GM12878 (cell line): ENCODE data around the gene WDFY4. TPM values are rescaled to one million over a fixed set of nuclear protein-coding genes. Genes with fewer than 3 reads are reported as not detected.
A peak's percentile ranks its signal among the peaks of the same experiment; 100 is the strongest.

Experiments
- ATAC-seq: fragments of 200-7000 bp; cut with Tn5 transposase; 3 replicates; pipeline ENCODE4 v1.9.1; 2020; ENCODE audit warnings: mild to moderate bottlenecking, moderate library complexity
- Bru-seq: library from RNA; stranded (reverse); fragments of 400-500 nt; gene quantifications from one replicate; lab custom pipeline; 2021; lab: Mats Ljungman, UMichigan
- BruChase-seq, 2 experiments: library from RNA; stranded (reverse); fragments of 400-500 nt; gene quantifications; one replicate each; lab custom pipeline; 2021; lab: Mats Ljungman, UMichigan
- BruUV-seq: library from RNA; stranded (reverse); fragments of 400-500 nt; replicated peaks from 2 replicates; lab custom pipeline; 2021; lab: Mats Ljungman, UMichigan
- CTCF ChIA-PET: fragments of 300-600 bp; sonication (Branson Sonifier 250); formaldehyde crosslinking; extraction: SDS; loops from one replicate; lab custom pipeline; 2021; ENCODE audit warnings: inconsistent platforms; lab: Yijun Ruan, JAX
- POLR2A ChIA-PET: fragments of 350-600 bp; formaldehyde crosslinking; extraction: SDS; loops from one replicate; lab custom pipeline; 2021; ENCODE audit warnings: inconsistent platforms; lab: Charles Lee
- RAD21 ChIA-PET: fragments of 300-600 bp; sonication (Branson Sonifier 250); formaldehyde crosslinking; loops from one replicate; lab custom pipeline; 2023; ENCODE audit warnings: antibody characterized with exemption; ENCODE audit not compliant: unreplicated experiment; lab: Charles Lee
- SMC1A ChIA-PET: fragments of 300-600 bp; sonication (Branson Sonifier 250); formaldehyde crosslinking; loops from one replicate; lab custom pipeline; 2023; ENCODE audit not compliant: unreplicated experiment, uncharacterized antibody; lab: Charles Lee
- DNase-seq: peaks from one replicate; pipeline ENCODE4 v3.0.0-alpha.2; 2011; ENCODE audit warnings: low read depth, low spot score
- FAIRE-seq: peaks from 3 replicates; lab custom pipeline; 2011; peaks lifted over from hg19 to GRCh38; lab: Jason Lieb, UNC
- H2AFZ ChIP-seq: 2 replicates; pipeline ENCODE4 v1.6.0; 2011; ENCODE audit warnings: low read depth, low read length, control low read depth; ENCODE audit not compliant: control insufficient read depth
- H3K27ac ChIP-seq: 2 replicates; pipeline ENCODE4 v1.5.1; 2011; ENCODE audit warnings: control low read depth; ENCODE audit not compliant: control insufficient read depth, insufficient read depth
- H3K27me3 ChIP-seq, 2 experiments: replicated peaks in 1 of 2; 2 replicates each; pipeline versions ENCODE4 v1.6.0 to v1.6.1; 2011; ENCODE audit warnings: low read length in 1 of 2; ENCODE audit not compliant: control insufficient read depth in 2 of 2, insufficient read depth in 2 of 2
- H3K36me3 ChIP-seq, 2 experiments: 2 replicates each; pipeline ENCODE4 v1.5.1; 2011; ENCODE audit warnings: low read length in 1 of 2; ENCODE audit not compliant: control insufficient read depth in 2 of 2, insufficient read depth in 2 of 2
- H3K4me1 ChIP-seq: 2 replicates; pipeline ENCODE4 v1.6.1; 2011; ENCODE audit warnings: mild to moderate bottlenecking, low read length, moderate library complexity, mixed read lengths; ENCODE audit not compliant: control insufficient read depth, insufficient read depth
- H3K4me2 ChIP-seq: 2 replicates; pipeline ENCODE4 v1.6.0; 2011; ENCODE audit warnings: control low read depth; ENCODE audit not compliant: control insufficient read depth, insufficient read depth
- H3K4me3 ChIP-seq: fragments of 200-600 bp; sonication (generic); 2 replicates; pipeline ENCODE4 v1.5.1; 2016
- H3K79me2 ChIP-seq: 2 replicates; pipeline ENCODE4 v1.6.0; 2011; ENCODE audit warnings: low read length; ENCODE audit not compliant: control insufficient read depth, insufficient read depth
- H3K9ac ChIP-seq: 2 replicates; pipeline ENCODE4 v1.8.0; 2011; ENCODE audit warnings: low read length, control low read depth, mixed read lengths; ENCODE audit not compliant: control insufficient read depth, insufficient read depth
- H3K9me3 ChIP-seq: replicated peaks from 3 replicates; pipeline ENCODE4 v1.5.1; 2011; ENCODE audit warnings: mild to moderate bottlenecking, low read length; ENCODE audit not compliant: control insufficient read depth, insufficient read depth
- H4K20me1 ChIP-seq: 2 replicates; pipeline ENCODE4 v1.6.0; 2011; ENCODE audit not compliant: control insufficient read depth, insufficient read depth
- HDAC2 ChIP-seq: fragments of 200-600 bp; sonication (generic); IDR thresholded peaks from 2 replicates; pipeline ENCODE4 v1.6.1; 2017
- IKZF2 ChIP-seq, 2 experiments: fragments of 450-650 bp; IDR thresholded peaks; 2 replicates each; pipeline ENCODE4 v1.6.1; 2017; ENCODE audit warnings: mild to moderate bottlenecking in 2 of 2, moderate library complexity in 2 of 2
- JUND ChIP-seq: IDR thresholded peaks from 2 replicates; pipeline ENCODE4 v1.6.1; 2012; ENCODE audit warnings: low read depth, mild to moderate bottlenecking, low read length, improper control_type of control experiment, moderate library complexity
- LARP7 ChIP-seq: fragments of 450-650 bp; IDR thresholded peaks from 2 replicates; pipeline ENCODE4 v1.6.1; 2017; ENCODE audit warnings: mild to moderate bottlenecking
- MEF2A ChIP-seq: IDR thresholded peaks from 2 replicates; pipeline ENCODE4 v1.6.1; 2011; ENCODE audit warnings: low read depth, mild to moderate bottlenecking, low read length, moderate library complexity; ENCODE audit not compliant: insufficient read depth
- SREBF2 ChIP-seq: IDR thresholded peaks from 2 replicates; pipeline ENCODE4 v1.6.1; 2012; ENCODE audit warnings: mild to moderate bottlenecking, low read length
- SUZ12 ChIP-seq: fragments of 200-600 bp; sonication (generic); IDR thresholded peaks from one replicate; pipeline ENCODE4 v1.6.1; 2018; ENCODE audit warnings: antibody characterized with exemption, mild to moderate bottlenecking; ENCODE audit not compliant: unreplicated experiment
- TAF1 ChIP-seq: IDR thresholded peaks from 2 replicates; pipeline ENCODE4 v1.6.1; 2011; ENCODE audit warnings: mild to moderate bottlenecking, low read depth, low read length, borderline replicate concordance
- TCF12 ChIP-seq: IDR thresholded peaks from 2 replicates; pipeline ENCODE4 v1.6.1; 2011; ENCODE audit warnings: low read depth, mild to moderate bottlenecking, low read length
- ZNF207 ChIP-seq: fragments of 450-650 bp; IDR thresholded peaks from 2 replicates; pipeline ENCODE4 v1.6.1; 2014; ENCODE audit warnings: antibody characterized with exemption, mild to moderate bottlenecking, borderline replicate concordance
- WGBS: methylation state at CpG from one replicate; pipeline ENCODE4 v1.1.6; 2016; ENCODE audit warnings: low lambda C conversion rate; ENCODE audit not compliant: insufficient replicate concordance, insufficient coverage; ENCODE audit errors: missing lambda C conversion rate; 5-methylcytosine and 5-hydroxymethylcytosine counted together
- in situ Hi-C: fragments of 300-500 bp; cut with MboI; formaldehyde crosslinking; loops from 9 replicates; pipeline ENCODE4 v1.14.3; 2018; ENCODE audit warnings: mixed read lengths
- intact Hi-C: fragments of 100-400 bp; cut with micrococcal nuclease; formaldehyde crosslinking; loops from one replicate; pipeline ENCODE4 v1.14.2; 2022; ENCODE audit not compliant: unreplicated experiment
- long read RNA-seq, 2 experiments: library from polyadenylated mRNA; unstranded; transcript quantifications; one replicate each; pipeline ENCODE4 v2.0.0, GENCODE V29; 2019 to 2020
- polyA minus RNA-seq, 3 experiments: library from RNA; depleted of rRNA, polyadenylated mRNA; stranded (reverse); fragments of >200 nt; gene quantifications; 2 replicates each; pipeline ENCODE4 v1.2.3, GENCODE V29; 2011
- polyA plus RNA-seq, 11 experiments: library from polyadenylated mRNA; depleted of rRNA in 4 of 11; unstranded in 6 of 11; stranded (reverse) in 5 of 11; fragments of >200 nt; fragmentation: Nextera tagmentation in 4 of 11; fragmentation: Illumina TruSeq in 1 of 11; extraction: Ambion mirVana in 4 of 11; extraction: Trizol in 1 of 11; gene quantifications; 1 replicate in 1 of 11; 2 replicates in 10 of 11; pipeline versions ENCODE4 v1.2.1 to v1.2.3, GENCODE V29; 2011 to 2016; ENCODE audit warnings: inconsistent platforms in 2 of 11, missing spikeins in 2 of 11, low read depth in 1 of 11
- total RNA-seq, 4 experiments: library from RNA; depleted of rRNA in 3 of 4; stranded (reverse); fragments of >200 nt in 3 of 4; fragmentation: Illumina TruSeq in 1 of 4; extraction: Trizol in 1 of 4; gene quantifications; 2 replicates each; pipeline versions ENCODE4 v1.2.1 to v1.2.3, GENCODE V29; 2013 to 2021

The WDFY4 gene, protein sequence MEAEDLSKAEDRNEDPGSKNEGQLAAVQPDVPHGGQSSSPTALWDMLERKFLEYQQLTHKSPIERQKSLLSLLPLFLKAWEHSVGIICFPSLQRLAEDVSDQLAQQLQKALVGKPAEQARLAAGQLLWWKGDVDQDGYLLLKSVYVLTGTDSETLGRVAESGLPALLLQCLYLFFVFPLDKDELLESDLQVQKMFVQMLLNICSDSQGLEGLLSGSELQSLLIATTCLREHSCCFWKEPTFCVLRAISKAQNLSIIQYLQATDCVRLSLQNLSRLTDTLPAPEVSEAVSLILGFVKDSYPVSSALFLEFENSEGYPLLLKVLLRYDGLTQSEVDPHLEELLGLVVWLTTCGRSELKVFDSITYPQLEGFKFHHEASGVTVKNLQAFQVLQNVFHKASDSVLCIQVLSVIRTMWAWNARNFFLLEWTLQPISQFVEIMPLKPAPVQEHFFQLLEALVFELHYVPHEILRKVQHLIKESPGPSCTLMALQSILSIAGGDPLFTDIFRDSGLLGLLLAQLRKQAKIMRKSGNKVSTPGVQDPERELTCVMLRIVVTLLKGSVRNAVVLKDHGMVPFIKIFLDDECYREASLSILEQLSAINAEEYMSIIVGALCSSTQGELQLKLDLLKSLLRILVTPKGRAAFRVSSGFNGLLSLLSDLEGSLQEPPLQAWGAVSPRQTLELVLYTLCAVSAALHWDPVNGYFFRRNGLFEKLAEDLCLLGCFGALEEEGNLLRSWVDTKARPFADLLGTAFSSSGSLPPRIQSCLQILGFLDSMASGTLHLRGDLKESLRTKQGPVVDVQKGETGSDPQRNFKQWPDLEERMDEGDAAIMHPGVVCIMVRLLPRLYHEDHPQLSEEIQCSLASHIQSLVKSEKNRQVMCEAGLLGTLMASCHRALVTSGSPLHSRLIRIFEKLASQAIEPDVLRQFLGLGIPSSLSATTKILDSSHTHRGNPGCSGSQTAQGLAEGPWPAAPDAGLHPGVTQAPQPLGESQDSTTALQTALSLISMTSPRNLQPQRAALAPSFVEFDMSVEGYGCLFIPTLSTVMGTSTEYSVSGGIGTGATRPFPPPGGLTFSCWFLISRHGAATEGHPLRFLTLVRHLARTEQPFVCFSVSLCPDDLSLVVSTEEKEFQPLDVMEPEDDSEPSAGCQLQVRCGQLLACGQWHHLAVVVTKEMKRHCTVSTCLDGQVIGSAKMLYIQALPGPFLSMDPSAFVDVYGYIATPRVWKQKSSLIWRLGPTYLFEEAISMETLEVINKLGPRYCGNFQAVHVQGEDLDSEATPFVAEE (N-terminal part only)
- 484 and 561 TPM in 2 replicates for total RNA-seq (2013; cell fraction: nucleolus; rRNA removed)
- total RNA-seq (2014; rRNA removed) = 81.2 and 82.2 TPM in 2 replicates
- 36.3 and 38.1 TPM in 2 replicates for total RNA-seq (2014; rRNA removed; fragmentation: Illumina TruSeq; extraction: Trizol)
- total RNA-seq (2021) = 132 and 136 TPM in 2 replicates
- polyA plus RNA-seq (2011; ENCODE audit: low read depth) = 16.4 TPM
- 24.4 and 58.0 TPM in 2 replicates for polyA plus RNA-seq (2011; rRNA removed)
- polyA plus RNA-seq (2011; cell fraction: cytosol; rRNA removed) = 46.0 and 51.0 TPM in 2 replicates
- polyA plus RNA-seq (2011; cell fraction: nucleus; rRNA removed) = 214 and 216 TPM in 2 replicates
- polyA plus RNA-seq (2012) = 26.0 and 43.0 TPM in 2 replicates
- polyA plus RNA-seq (2014; fragmentation: Illumina TruSeq; extraction: Trizol) = 34.4 and 49.4 TPM in 2 replicates
- polyA plus RNA-seq (2014; fragmentation: Nextera tagmentation; extraction: Ambion mirVana) = 10 to 100 TPM; 13.5 to 13.9 TPM
- 70.3 and 78.5 TPM in 2 replicates for polyA plus RNA-seq (2014; rRNA removed)
- polyA plus RNA-seq (2016; fragmentation: Nextera tagmentation; extraction: Ambion mirVana) = 10 to 100 TPM; 31.7 to 45.2 TPM
- polyA minus RNA-seq (2011; rRNA and poly(A)+ RNA removed) = 149 and 180 TPM in 2 replicates
- 57.9 and 65.2 TPM in 2 replicates for polyA minus RNA-seq (2011; cell fraction: cytosol; rRNA and poly(A)+ RNA removed)
- polyA minus RNA-seq (2011; cell fraction: nucleus; rRNA and poly(A)+ RNA removed) = 153 and 224 TPM in 2 replicates
- percentile 90 among the genes with signal in this experiment for Bru-seq, nascent RNA
- BruChase-seq, experiment 1, labeled RNA remaining after a 6-hour chase = percentile 89 among the genes with signal in this experiment
- percentile 85 among the genes with signal in this experiment for BruChase-seq, experiment 2, labeled RNA remaining after a 2-hour chase
- long read RNA-seq, experiment 1, partial matches to known transcripts = 3 of 8 reads
- long read RNA-seq, experiment 1, other reads (novel, unspliced or antisense) = 4 of 8 reads
- long read RNA-seq, experiment 2, transcript WDFY4-202 (11 exons, 2,193 nt) = major isoform, 5 of 79 reads
- long read RNA-seq, experiment 2, partial matches to known transcripts = 45 of 79 reads
- long read RNA-seq, experiment 2, other reads (novel, unspliced or antisense) = 29 of 79 reads

- Histone ChIP-seq H3K27ac (peak within 1 kb of the TSS; percentile 96), H3K4me2 (peak within 1 kb of the TSS; percentile 93), H3K36me3 (no peaks in the 10 kb centered on the region), H3K4me1 (peaks cover 28% of the 10 kb centered on the region), H3K27me3 (no peaks in the 10 kb centered on the region), H3K9me3 (no peaks in the 10 kb centered on the region), H3K4me3 (peak within 1 kb of the TSS; percentile 70), H2AFZ (peak within 1 kb of the TSS; percentile 76), H3K9ac (peak within 1 kb of the TSS; percentile 88), H3K79me2 (peaks cover 52% of the 10 kb centered on the region), H4K20me1 (no peaks in the 10 kb centered on the region)
- intact Hi-C loops = loop anchor here (1.0 to 10.0 kb wide), 3 partner anchors 13 to 500 kb away; partner anchors contain the start of gene TMEM273
- CTCF ChIA-PET = interaction anchor here (0.7 to 6.0 kb wide), 7 partner anchors 12 to 723 kb away, joined by 3 to 28 read pairs (median 10); no protein-coding TSS in a partner anchor
- RAD21 ChIA-PET = interaction anchor here (0.9 to 4.8 kb wide), 16 partner anchors 9 to 120 kb away, joined by 3 to 87 read pairs (median 7); no protein-coding TSS in a partner anchor
- peak; percentile 64 for FAIRE-seq
- BruUV-seq = TSS peak; percentile 58
- in situ Hi-C loops = no loop called here
- WGBS = under 1% methylated on average over 23 of the region's 23 CpGs
- SMC1A ChIA-PET = interaction anchor here (0.7 to 4.7 kb wide), 14 partner anchors 9 to 413 kb away, joined by 3 to 85 read pairs (median 4); no protein-coding TSS in a partner anchor
- no peak for DNase-seq
- POLR2A ChIA-PET = interaction anchor here (1.0 to 5.8 kb wide), 9 partner anchors 9 to 117 kb away, joined by 4 to 79 read pairs (median 7); no protein-coding TSS in a partner anchor
- ATAC-seq = peak; percentile 79
- TF ChIP-seq SUZ12 = no peak
- no peak for TF ChIP-seq ZNF207
- TF ChIP-seq JUND = no peak
- TF ChIP-seq TAF1 = peak; percentile 49
- TF ChIP-seq SREBF2 = no peak
- no peak for TF ChIP-seq MEF2A
- peak; percentile 93 to 95 for TF ChIP-seq IKZF2 (IDR thresholded peaks at IDR 0.05)
- no peak for TF ChIP-seq HDAC2
- peak; percentile 90 for TF ChIP-seq TCF12
- peak; percentile 74; the same call in 1 of the 2 replicates for TF ChIP-seq LARP7
Measured at GRCh38 chr10:48684792-48685623, at the start of gene WDFY4. TSS of gene WDFY4 (plus strand) at chr10:48684873. CDS start at chr10:48709733, 24,860 bp downstream.
